ENCODE results near the gene NUPR2. TPM values are rescaled to one million over a fixed set of nuclear protein-coding genes. Genes with fewer than 3 reads are reported as not detected.

NUPR2 gene
- total and polyA plus RNA-seq, 9 of the 15 experiments (the other 6 are each of a cell fraction or from before 2014, with no cell fraction given), result not detected

DNA sequence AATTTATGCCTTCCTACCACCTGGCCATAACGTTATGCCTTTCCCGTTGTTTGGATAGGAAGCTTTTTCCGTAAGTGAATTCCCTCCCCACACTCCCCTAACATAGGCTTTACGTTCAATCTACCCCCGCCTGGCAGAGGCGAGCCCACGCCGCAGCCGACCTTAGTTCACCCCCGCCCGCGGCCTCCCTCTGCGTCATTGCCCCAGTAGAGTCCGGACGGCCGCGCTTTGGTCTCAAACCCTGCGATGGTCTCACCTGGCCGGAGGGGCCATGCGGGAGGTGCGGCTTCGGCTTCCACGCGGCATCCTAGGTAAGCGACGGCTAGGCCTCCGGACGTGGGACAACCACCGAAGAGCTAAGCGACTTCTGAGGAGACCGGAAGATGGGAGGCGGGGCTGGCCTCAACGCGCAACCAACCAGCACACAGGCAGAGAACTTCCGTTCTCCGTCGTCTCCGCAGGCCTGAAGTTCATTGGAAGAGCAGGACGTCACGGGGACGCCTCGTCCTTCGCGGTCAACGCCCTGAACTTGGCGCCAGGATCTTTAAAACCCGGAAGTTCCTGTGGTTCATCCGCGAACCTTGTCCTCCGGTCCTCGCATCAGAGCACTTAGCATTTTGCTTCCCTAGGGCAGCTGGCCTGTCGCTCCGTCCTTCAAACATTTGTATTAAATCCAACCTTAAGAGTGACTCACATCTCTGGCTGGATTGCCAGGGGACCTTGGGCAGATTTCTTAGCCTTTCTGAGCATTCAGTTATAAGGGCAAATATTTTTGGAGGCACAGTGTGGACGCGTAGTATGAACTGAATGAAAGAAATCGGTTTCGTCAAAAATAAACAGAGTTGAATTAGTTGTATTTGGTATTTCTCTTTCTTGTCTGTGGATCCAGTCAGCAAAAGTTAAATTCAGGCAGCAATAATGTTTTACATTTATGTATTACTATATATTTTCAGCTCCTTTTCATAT is 9.8 kb downstream of the NUPR2 start, which contains the start of gene CHCHD2 (continued):
- TF ChIP-seq TEAD2 (tag; IDR thresholded peaks at IDR 0.05) (no peak), ETV5 (CRISPR knock-in tag; IDR thresholded peaks at IDR 0.05; ENCODE audit: low read depth) (peak; percentile 79), ILF3 (IDR thresholded peaks at IDR 0.05; ENCODE audit: borderline replicate concordance) (no peak), HOXB6 (CRISPR knock-in tag; IDR thresholded peaks at IDR 0.05; ENCODE audit: borderline replicate concordance) (no peak), GTF2F1 (IDR thresholded peaks at IDR 0.05; ENCODE audit: low read depth, low read length) (0 out of 2 replicates have a peak, but pooled peaks have one; percentile 53), RAD21 (CRISPR knock-in tag; conservative IDR thresholded peaks at IDR 0.05 in 1 of 2, IDR thresholded peaks at IDR 0.05 in 1 of 2) (no peak), ZNF143 (CRISPR knock-in tag; IDR thresholded peaks at IDR 0.05) (no peak), LARP7 (IDR thresholded peaks at IDR 0.05) (no peak), TEAD4 (IDR thresholded peaks at IDR 0.05; ENCODE audit: low read length) (no peak), TEAD4 (CRISPR knock-in tag; IDR thresholded peaks at IDR 0.05; ENCODE audit: borderline replicate concordance) (no peak), PCBP1 (IDR thresholded peaks at IDR 0.05; ENCODE audit: low read depth, low read length, poor library complexity, severe bottlenecking) (no peak)
- TF ChIP-seq, protein P1, sequence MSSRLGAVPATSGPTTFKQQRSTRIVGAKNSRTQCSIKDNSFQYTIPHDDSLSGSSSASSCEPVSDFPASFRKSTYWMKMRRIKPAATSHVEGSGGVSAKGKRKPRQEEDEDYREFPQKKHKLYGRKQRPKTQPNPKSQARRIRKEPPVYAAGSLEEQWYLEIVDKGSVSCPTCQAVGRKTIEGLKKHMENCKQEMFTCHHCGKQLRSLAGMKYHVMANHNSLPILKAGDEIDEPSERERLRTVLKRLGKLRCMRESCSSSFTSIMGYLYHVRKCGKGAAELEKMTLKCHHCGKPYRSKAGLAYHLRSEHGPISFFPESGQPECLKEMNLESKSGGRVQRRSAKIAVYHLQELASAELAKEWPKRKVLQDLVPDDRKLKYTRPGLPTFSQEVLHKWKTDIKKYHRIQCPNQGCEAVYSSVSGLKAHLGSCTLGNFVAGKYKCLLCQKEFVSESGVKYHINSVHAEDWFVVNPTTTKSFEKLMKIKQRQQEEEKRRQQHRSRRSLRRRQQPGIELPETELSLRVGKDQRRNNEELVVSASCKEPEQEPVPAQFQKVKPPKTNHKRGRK (tag; IDR thresholded peaks at IDR 0.05), result no peak
- TF ChIP-seq, protein P2, sequence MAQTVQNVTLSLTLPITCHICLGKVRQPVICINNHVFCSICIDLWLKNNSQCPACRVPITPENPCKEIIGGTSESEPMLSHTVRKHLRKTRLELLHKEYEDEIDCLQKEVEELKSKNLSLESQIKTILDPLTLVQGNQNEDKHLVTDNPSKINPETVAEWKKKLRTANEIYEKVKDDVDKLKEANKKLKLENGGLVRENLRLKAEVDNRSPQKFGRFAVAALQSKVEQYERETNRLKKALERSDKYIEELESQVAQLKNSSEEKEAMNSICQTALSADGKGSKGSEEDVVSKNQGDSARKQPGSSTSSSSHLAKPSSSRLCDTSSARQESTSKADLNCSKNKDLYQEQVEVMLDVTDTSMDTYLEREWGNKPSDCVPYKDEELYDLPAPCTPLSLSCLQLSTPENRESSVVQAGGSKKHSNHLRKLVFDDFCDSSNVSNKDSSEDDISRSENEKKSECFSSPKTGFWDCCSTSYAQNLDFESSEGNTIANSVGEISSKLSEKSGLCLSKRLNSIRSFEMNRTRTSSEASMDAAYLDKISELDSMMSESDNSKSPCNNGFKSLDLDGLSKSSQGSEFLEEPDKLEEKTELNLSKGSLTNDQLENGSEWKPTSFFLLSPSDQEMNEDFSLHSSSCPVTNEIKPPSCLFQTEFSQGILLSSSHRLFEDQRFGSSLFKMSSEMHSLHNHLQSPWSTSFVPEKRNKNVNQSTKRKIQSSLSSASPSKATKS (CRISPR knock-in tag; IDR thresholded peaks at IDR 0.05), result no peak
- TF ChIP-seq, protein P3, sequence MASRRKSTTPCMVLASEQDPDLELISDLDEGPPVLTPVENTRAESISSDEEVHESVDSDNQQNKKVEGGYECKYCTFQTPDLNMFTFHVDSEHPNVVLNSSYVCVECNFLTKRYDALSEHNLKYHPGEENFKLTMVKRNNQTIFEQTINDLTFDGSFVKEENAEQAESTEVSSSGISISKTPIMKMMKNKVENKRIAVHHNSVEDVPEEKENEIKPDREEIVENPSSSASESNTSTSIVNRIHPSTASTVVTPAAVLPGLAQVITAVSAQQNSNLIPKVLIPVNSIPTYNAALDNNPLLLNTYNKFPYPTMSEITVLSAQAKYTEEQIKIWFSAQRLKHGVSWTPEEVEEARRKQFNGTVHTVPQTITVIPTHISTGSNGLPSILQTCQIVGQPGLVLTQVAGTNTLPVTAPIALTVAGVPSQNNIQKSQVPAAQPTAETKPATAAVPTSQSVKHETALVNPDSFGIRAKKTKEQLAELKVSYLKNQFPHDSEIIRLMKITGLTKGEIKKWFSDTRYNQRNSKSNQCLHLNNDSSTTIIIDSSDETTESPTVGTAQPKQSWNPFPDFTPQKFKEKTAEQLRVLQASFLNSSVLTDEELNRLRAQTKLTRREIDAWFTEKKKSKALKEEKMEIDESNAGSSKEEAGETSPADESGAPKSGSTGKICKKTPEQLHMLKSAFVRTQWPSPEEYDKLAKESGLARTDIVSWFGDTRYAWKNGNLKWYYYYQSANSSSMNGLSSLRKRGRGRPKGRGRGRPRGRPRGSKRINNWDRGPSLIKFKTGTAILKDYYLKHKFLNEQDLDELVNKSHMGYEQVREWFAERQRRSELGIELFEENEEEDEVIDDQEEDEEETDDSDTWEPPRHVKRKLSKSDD (conservative IDR thresholded peaks at IDR 0.05; ENCODE audit: low read length), result no peak
